HL-60 (cell line): Measurements from ENCODE around the gene NRAS.

Source experiments
- DNase-seq, 2 experiments: peaks; one replicate each; pipeline ENCODE4 v3.0.0-alpha.2; 2010 to 2020; ENCODE audit warnings: low read depth in 1 of 2, low spot score in 1 of 2
- H3K27ac ChIP-seq: fragments of 250-450 bp; sonication (Bioruptor Pico); replicated peaks from 2 replicates; pipeline ENCODE4 v1.5.1; 2020; ENCODE audit warnings: mild to moderate bottlenecking, moderate library complexity
- H3K27me3 ChIP-seq: fragments of 250-450 bp; sonication (Bioruptor Pico); 2 replicates; pipeline ENCODE4 v1.5.1; 2021; ENCODE audit warnings: mild to moderate bottlenecking, moderate library complexity; ENCODE audit not compliant: insufficient read depth, poor library complexity, severe bottlenecking
- H3K4me3 ChIP-seq: replicated peaks from 2 replicates; pipeline ENCODE4 v1.5.1; 2011; ENCODE audit warnings: mild to moderate bottlenecking, control low read depth, low read length; ENCODE audit not compliant: insufficient read depth
- CTCF ChIP-seq: IDR thresholded peaks from one replicate; pipeline ENCODE4 v1.5.1; 2011; ENCODE audit warnings: low read length, control low read depth, inconsistent platforms; ENCODE audit not compliant: insufficient read depth
- GABPA ChIP-seq: IDR thresholded peaks from 2 replicates; pipeline ENCODE4 v1.6.1; 2012; ENCODE audit warnings: low read depth
- POLR2AphosphoS5 ChIP-seq: IDR thresholded peaks from 2 replicates; pipeline ENCODE4 v1.6.1; 2012; ENCODE audit warnings: low read depth
- REST ChIP-seq: IDR thresholded peaks from 2 replicates; pipeline ENCODE4 v1.6.1; 2012; ENCODE audit warnings: low read depth; ENCODE audit not compliant: insufficient replicate concordance
- SPI1 ChIP-seq: IDR thresholded peaks from 2 replicates; pipeline ENCODE4 v1.6.1; 2012; ENCODE audit warnings: low read depth, mild to moderate bottlenecking, borderline replicate concordance

NRAS gene

GRCh38 chr1:114668784-114669561, 47.6 kb downstream of the NRAS start:
- Histone ChIP-seq H3K4me3 (peak overlapping the region; percentile 81), H3K27ac (no peak overlapping the region), H3K27me3 (peaks cover 4% of the 10 kb centered on the region)
- TF ChIP-seq GABPA (no peak), REST (no peak), POLR2AphosphoS5 (no peak), CTCF (no peak), SPI1 (no peak)
- DNase-seq, result no peak

DNA sequence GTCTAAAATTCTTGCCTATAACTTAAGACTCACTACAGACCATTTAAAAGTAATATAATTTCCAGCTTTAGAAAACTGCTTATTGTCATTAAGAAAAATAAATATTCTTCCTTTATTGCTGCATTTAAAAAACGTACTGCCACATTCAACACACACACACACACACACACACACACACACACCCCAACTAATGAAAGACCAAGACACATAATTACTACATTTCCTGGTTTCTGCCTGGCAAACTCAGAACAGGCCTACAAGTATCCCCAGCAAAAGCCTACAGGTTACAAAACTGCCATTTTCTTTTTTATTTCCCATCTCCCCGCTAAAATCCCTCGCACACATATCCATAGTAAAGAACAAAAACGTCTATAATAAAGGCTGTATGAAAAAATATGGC, 48.2 kb downstream of the NRAS start:
- H3K27me3 ChIP-seq, result peaks cover 4% of the 10 kb centered on the region
- H3K4me3 ChIP-seq, result no peak overlapping the region
- DNase-seq, result no peak
- no peak overlapping the region for H3K27ac ChIP-seq
- TF ChIP-seq CTCF, result no peak
- no peak for TF ChIP-seq GABPA
- TF ChIP-seq SPI1, result no peak
- TF ChIP-seq REST, result no peak
- TF ChIP-seq POLR2AphosphoS5, result no peak

DNA sequence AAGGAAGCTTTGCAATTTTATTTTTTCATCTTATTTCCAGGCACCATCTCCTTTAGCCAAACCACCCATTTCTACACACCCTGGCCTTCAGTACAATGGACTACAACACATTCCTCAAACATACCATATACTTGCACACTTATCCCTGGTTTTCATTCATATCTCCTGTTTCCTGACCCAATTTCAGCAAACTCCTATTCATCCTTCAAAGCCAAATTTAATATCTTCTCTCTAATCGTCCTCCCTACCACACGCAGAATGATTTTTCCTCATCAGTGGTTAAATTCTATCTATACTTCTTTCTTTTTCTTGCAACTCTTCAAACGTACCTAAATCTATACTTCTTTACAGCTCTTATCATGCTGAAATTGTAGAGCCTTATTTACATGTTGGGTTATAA, 49.6 kb downstream of the NRAS start:
- TF ChIP-seq REST, result no peak
- no peak for TF ChIP-seq POLR2AphosphoS5
- TF ChIP-seq CTCF, result no peak
- no peak for TF ChIP-seq SPI1
- TF ChIP-seq GABPA, result no peak
- DNase-seq, result no peak
- Histone ChIP-seq H3K27ac (no peak overlapping the region), H3K27me3 (peaks cover 4% of the 10 kb centered on the region), H3K4me3 (no peak overlapping the region)
